Measurements from ENCODE around the gene MYH11. TPM values are rescaled to one million over a fixed set of nuclear protein-coding genes. Genes with fewer than 3 reads are reported as not detected.
A peak's percentile ranks its signal among the peaks of the same experiment; 100 is the strongest.
"Not testable (repeated sequence)": the region's sequence is repeated elsewhere in the genome, so short reads cannot be mapped to it uniquely, and the experiment has no call there.

MYH11 gene
- total RNA-seq, 1 experiment from 2014 or later, result not detected

DNA sequence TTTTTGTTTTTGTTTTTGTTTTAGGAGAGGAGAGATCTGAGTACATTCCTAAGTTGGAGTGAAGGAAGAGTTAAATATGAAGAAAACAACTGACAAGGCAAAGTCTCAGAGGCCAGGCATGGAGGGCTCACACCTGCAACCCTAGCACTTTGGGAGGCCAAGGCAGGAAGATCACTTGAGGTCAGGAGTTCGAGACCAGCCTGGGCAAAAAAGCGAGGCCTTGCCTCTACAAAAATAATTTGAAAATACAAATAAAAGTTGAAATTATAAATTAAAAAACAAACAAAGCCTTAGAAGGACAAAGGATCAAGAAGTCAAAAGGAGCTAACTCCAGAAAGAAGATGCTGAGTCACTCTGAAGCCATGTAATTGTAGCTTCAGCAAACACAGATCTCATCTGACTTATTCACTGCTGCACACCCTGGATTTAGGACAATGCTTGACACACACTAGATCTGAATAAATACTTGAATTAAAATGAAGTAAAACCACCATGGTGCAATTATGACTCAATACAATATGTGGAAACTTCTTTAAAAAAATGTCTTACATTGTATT, 22.5 kb upstream of the MYH11 start:
- DNase-seq (ENCODE audit: low spot score), result no peak

DNA sequence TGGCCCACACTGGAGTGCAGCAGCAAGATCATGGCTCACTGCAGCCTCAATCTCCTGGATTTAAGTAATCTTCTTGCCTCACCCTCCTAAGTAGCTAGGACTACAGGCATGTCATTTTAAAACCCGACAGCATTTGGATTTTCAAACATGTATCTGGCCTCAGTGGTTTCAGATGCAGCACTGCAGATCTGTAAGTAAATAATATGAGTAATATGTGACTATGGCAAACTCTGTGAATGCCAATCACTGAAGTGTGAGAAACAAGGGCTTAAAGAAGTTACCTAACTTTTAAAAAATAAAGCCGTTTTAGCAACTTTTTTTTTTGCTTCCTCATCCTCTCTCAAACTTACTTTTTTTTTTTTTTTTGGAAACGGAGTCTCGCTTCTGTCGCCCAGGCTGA, 19.7 kb upstream of the MYH11 start:
- no peak for DNase-seq (ENCODE audit: low spot score)

DNA sequence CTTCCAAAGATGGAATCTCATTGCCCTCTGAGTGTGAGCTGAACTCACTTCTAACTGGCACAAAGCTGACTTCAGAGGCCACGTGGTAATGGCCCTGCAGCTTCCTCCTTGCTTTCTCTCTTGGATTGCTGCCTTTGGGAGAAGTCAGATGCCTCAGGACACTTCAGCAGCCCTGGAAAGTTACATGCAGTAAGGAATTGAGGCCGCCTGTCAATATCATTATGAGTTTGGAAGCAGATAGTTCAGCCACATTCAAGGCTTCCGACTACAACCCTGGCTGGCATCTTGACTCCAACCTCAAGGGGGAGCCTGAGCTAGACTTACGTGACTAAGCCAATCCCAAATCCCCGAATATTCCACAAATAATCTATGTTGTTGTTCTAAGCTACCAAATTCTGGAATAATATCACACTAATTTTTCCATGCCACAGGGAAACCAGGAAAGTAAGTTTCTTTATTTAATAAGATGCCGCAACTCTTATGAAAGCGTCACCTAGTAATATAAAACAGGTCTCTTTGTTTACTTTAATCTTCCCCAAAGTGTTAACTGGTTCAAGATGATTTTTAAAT, 18.0 kb upstream of the MYH11 start:
- DNase-seq (ENCODE audit: low spot score), result peak; percentile 79

DNA sequence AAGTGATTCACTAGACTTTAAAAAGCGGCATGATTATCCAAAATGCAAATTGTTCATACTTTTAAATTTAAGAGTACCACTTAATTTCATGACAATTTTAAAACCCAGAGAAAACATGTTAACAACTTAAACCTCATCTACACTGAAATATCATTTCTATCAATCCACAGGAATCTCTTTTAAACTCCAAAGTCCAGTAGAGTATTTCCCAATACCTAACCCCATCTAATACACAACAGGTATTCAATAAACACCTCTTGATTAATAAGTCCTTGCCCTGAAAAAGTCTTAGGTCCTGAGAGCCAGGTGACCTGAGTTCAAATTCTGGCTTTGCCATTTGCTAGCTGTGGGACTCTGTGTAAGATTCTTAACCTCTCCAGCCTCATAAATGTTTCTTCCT, 16.9 kb upstream of the MYH11 start:
- no peak for DNase-seq (ENCODE audit: low spot score)

DNA sequence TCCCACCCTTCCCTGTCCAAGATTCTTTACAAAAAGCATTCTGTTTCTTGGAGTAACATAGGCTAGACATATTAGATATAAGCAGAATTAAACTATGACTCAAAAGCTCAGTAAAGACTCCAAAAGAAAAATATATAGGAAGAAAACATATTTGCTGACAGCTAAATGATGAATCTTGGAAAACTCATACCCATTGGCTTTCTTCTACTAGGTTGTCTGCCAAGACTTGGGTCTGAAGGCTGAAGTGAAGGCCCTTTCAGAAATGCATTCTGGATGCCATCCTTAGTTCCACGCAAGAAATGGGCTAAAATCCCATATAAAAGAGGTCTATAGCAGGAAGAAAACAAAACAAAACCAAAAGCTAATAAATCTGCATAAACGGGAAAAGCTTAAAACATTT, 16.5 kb upstream of the MYH11 start:
- DNase-seq (ENCODE audit: low spot score), result no peak

DNA sequence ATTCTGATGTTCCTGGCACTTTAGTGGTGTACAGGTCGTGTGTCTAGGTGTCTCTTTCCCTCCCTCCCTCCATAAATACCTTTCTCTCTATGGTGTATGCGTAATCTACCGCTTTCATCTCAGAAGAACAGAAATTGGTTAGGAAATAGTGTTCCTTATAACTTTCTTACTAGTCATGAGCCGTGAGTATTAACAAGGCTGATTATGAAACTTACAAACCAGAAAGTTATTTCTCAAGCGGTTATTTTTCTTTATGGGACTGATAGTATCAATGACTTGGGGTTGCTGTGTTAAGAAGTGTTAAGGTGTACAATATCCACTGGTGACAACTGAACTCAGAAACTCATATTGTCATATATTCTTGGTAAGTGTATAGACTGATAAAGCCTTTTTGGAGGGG, 13.2 kb upstream of the MYH11 start:
- no peak for DNase-seq (ENCODE audit: low spot score)

DNA sequence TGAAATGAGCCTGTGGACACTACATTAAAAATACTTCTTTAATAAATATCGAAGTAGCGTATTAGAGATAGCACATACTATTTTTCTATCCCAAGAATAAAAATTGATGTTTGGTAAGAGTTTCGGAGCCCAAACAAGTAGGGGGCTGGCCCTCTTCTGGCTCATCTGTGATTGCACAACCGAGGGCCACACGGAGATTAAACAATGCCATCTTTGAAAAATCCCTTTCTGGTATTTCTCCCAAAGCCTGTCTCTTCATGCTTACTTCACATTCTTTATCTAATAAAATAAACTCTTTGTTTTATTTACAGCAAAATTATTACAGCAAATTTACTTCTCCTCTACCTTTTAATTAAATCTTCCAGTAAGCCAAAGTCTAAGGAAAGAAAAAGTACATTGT, 9.6 kb upstream of the MYH11 start:
- no peak for DNase-seq (ENCODE audit: low spot score)

DNA sequence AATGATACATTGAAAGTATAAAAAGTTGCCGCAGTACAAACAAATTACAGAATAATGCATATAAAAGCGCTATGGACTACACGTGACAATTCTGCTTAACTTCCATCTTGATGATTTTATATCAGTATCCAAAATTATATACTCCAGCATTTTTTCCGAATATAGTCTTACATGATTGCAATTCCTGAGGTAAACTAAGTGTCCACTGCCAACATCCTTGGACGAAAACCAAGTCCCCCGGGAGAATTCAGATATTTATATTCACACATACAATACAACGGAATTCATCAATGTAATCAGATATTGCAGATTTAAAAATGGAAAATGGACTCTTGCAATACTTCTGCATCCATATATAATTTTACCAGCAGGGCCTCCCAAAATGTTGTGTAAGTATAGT, 8.9 kb upstream of the MYH11 start:
- no peak for DNase-seq (ENCODE audit: low spot score)

DNA sequence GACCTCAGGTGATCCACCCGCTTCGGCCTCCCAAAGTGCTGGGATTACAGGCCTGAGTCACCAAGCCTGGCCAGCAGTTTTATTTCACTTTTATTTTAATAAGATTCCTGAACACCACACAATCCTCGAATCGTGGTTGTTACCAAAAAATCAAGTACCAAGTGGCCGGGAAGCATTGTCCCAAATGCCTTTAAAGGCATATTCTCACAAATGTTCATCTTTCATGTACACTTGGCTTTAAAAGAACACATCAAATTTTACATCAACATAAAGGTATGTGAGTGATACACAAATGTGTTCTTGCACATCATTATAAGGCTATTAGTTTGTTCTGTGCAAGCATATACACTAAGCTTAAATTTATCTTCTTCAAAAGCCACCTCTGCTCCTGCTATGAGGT, 8.1 kb upstream of the MYH11 start:
- DNase-seq (ENCODE audit: low spot score), result no peak

DNA sequence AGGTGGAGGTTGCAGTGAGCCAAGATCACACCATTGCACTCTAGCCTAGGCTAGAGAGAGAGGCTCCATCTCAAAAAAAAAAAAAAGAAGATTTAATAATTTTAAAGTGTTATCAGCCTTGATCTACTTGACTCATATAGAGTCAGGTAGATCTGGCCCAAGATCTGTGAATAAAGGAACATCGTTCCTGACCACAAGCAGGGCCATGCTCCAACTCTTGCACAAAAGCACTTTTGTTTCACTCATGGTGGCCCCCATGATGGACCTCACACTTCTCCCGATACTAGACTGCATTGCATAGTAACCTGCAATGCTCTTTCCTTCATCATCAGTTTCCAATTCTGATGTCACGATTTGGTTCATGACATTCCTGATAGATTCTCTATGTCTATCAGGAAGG, 5.2 kb upstream of the MYH11 start:
- DNase-seq (ENCODE audit: low spot score), result no peak

DNA sequence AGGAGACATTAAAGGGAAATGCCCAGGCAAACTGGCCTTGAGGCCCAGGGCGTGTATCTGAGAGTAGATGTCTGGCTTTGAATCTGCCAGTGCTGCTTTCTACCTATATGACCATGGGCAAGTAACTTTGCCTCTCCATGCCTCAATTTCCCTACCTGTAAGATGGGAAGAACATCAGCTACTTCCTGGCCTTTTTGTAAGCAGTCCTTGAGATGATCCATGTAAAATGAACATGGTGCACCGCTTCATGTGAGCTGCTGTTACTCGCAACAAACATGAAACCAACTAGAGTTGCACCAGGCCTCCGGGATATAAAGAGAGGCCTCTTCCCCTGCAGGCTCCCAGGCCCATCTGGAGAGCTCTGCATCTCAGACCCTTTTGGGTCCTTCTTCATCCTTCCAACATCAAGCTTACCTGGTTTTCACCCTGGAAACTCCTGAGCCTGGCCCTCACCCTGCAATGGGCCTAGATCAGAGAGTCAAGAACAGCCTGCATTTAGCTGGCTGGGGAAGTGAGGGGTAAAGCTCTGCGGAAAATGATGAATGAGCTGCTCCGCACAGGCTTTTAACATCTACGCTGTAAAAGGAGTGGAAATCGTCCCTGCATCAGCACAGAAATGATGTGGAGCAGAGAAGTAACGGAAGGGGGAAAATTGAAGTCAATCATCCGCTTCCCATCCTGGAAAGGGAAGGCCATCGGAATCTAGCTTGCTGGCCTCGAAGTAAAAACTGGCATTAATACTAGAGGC, 2.3 kb upstream of the MYH11 start:
- no peak for DNase-seq (ENCODE audit: low spot score)

DNA sequence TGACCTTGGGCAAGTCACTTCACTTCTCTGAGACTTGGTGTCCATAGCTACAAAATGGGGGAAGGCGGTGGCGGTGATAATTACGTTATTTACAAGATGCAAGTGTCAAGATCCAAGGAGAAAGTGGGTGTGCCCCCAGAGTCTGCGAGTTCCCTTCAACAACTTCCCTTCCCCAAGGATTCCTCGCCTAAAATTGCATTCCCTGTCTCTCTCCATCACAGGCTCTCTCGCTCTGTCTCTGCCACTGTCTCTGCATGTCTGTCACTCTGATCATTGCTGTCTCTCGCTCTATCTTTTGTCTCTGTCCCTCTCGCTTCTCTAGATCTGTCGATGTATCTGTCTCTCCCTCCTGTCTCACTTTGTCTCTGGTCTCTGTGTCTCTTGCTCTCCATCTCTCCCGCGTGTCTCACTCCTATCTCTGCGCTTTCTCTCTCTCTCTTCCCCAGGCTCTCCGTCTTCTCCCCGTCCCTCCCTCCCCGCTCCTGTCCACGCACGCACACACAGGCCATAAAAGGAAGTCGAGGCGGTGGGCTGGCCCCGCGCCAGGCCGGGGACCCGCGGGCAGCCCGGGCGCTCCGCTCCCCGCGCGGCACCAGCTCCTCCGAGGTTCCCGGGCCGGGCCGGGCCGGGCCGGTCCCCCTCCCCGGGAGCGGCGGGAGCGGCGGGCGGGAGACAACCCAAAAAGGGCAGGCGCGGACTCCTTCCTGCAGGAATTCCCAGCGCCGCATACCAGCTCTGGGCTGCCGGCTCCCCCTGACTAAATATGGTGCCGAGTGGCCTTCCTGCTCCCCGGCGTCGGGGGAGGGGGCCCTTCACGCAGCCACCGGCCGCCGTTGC, 1.1 kb upstream of the MYH11 start:
- DNase-seq (ENCODE audit: low spot score), result no peak

DNA sequence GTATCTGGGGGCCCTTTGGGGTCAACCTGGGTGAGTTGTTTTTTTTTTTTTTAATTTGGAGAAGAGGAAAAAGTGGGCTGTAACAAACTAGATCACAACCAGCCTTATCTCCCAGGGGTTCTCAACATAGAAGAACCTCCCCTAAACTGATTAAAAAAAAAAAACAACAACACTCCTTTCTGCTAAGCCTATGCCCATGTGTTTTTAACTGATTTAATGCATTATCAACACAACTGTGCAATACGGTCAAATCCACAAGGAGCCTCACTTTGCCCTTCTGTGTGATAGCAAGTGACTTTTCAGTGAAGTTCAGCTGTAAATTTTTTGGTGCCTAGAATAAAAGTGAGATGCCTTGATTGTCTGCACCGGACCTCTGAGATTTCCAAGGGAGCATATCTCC, 646 bp downstream of the MYH11 start:
- no peak for DNase-seq (ENCODE audit: low spot score)

DNA sequence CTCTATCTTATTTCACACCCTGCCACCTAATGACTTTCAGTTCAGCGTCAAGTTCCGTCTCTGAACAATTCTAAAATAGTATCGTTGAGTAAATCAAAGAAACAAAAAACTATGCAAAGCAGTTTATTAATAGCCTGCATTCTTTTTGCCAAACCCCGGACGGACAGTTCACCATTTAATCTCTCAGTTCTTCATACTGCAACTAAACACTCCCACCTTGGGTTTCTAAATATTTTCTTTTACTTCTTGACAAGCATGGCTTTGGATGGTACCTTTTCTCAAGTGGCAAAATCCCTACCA, 1.2 kb downstream of the MYH11 start:
- DNase-seq (ENCODE audit: low spot score), result no peak

DNA sequence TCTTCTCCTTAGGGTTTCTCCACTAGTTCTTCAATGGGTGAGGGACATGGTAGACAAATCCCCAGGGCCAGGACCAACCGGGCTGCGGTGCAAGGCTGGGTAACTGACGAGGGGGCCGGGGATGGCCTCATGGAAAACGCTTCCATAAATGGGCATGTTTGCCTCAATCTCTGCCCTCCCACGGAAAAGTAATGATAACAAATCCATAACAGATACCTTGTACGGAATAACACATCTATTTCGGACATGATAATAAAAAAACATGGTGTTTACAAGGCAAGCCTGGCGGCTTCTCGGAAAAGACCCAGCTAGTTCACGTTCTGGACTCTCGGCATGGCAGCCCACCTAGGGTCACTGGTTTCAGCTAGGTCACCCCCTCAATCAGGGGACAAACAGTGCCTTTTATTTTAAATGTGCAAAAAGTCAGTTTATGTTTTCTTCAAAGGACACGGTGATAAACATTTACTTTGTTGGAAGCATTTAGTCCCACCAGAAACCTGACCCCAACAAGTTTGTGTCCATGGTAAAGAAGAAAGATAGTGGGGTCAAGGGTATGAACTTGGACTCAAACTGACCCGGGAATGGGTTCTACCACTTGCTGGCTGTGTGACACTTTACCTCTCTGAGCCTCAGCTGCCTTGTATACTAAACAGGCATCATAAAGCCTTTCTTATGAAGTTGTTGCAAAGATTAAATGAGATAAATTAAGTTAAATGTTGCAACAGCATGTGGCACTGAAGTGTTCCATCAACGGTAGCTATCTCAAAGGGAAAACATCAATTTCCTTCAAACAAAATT, 1.7 kb downstream of the MYH11 start:
- DNase-seq (ENCODE audit: low spot score), result no peak

DNA sequence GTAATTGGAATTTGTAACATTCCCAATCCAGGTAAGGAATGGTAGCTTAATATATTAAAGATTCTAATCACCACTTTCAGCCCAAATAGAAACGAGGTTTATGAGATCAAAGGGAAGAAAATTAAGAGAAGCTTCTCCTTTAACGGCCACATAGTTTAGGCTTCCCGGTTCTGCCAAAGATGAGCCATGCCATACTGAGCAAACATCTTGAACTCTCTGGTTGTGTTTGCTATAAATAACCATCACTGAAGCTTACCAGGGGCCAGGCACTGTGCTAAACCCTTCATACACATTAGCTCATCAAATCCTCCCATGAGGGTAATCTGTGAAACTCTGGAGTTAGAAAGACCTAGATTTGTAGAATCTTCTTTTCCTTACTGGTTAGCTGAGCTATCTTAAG, 2.8 kb downstream of the MYH11 start:
- no peak for DNase-seq (ENCODE audit: low spot score)

DNA sequence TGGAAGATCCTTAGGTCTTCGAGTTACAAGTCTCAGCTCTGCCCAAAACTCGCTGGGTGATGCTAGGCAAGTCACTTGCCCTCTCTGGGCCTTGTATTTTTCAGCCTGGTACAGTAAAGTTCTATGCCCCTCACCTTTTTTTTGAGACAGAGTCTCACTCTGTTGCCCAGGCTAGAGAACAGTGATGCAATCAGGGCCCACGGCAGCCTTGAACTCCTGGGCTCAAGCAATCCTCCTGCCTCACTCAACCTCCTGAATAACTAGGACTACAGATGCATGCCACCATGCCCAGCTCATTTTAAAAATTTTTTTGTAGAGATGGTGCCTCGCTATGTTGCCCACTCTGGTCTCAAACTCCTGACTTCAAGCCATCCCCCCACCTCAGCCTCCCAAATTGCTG, 3.8 kb downstream of the MYH11 start:
- no peak for DNase-seq (ENCODE audit: low spot score)

DNA sequence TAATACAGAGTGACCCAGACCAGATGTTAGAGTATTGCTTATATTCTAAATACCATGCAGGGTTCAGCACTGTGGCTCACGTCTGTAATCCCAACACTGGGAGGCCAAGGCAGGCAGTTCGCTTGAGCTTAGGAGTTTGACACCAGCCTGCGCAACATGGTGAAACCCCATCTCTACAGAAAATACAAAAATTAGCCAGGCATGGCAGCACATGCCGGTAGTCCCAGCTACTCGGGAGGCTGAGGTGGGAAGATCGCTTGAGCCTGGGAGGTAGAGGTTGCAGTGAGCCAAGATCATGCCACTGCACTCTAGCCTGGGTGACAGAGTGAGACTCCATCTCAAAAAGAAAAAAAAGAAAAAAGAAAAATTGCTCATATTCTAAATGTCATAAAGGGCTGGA, 6.3 kb downstream of the MYH11 start:
- DNase-seq (ENCODE audit: low spot score), result not testable (repeated sequence)

DNA sequence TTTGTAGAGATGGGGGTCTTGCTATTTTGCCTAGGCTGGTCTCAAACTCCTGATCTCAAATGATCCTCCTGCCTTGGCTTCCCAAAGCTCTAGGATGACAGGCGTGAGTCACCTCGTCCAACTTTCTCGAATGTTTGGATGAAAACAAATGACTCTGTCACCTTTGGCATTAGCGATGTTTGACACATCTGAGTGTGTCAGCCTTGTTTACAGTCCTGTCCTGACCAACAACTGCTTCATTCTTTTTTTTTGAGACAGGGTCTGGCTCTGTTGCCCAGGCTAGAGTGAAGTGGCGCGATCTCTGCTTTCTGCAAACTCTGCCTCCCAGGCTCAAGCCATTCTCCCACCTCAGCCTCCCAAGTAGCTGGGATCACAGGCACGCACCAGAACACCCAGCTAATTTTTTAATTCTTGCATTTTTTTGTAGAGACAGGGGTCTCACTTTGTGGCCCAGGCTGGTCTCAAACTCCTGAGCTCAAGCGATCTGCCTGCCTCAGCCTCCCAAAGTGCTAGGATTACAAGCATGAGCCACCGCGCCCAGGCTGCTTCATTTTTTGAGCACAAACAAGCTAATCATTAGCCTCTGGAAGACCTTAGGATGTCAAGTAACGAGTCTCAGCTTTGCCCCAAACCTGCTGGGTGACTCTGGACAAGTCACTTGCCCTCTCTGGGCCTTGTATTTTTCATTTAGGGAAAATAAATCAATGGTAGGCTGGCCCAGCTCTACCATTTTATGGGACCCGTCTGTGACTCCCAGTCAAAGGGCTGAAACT, 7.4 kb downstream of the MYH11 start:
- DNase-seq (ENCODE audit: low spot score), result no peak

DNA sequence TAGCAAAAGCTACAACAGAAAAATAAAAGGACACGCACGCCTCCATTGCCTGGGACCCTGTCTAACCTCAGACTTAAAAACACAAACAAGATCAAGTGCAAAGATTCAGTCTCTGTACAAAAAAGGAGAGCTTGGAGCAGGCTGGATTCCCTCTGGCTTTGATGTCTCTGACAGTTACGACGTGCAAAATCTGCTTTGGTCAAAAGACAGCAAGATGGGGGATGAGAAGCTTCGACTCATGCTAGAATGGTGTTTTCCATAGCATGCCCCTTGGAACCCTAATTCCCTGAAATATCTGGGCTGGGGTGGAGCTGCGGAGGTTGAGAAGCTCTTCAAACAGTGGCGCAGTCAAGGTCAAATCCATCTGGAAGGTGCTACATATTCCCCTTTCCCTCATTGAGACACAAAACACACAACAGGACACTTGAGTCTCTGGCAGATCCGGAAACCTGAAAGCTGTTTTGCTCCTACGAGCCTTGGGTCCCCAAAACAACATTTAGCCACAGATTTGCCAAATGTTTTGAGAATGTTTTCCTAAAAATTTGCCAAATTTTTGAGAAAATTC, 9.1 kb downstream of the MYH11 start:
- DNase-seq (ENCODE audit: low spot score), result no peak

DNA sequence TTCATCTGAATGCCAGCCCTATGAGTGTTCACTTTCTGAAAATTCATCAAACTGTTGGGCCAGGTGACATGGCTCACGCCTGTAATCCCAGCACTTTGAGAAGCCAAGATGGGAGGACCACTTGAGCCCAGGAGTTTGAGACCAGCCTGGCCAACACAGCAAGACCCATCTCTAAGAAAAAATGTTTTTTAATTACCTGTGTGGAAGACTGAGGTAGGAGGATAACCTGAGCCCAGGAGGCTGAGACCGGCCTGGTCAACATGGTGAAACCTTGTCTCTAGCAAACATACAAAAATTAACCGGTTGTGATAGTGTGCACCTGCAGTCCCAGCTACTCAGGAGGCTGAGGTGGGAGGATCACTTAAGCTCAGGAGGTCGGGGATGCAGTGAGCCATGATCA, 10.3 kb downstream of the MYH11 start:
- no peak for DNase-seq (ENCODE audit: low spot score)

Data from HT-29 (cell line).